ENCODE results near the gene LEMD3.

LEMD3 gene

DNA sequence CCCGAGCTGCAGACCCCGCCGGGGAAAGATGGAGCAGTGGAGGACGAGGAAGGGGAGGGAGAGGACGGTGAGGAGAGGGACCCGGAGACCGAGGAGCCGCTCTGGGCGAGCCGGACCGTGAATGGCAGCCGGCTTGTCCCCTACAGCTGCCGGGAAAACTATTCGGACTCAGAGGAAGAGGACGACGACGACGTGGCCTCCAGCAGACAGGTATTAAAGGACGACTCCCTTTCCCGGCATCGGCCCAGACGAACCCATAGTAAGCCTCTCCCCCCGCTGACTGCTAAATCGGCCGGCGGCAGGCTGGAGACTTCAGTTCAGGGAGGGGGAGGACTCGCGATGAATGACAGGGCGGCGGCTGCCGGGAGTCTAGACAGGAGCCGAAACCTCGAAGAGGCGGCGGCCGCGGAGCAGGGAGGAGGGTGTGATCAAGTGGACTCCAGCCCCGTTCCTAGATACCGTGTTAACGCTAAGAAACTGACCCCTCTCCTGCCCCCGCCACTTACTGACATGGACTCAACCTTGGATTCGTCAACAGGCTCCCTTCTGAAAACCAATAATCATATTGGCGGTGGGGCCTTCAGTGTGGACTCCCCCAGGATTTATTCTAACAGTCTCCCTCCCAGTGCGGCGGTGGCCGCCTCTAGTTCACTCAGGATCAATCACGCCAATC is 962 bp downstream of the LEMD3 start:
- DNase-seq: no peak

DNA sequence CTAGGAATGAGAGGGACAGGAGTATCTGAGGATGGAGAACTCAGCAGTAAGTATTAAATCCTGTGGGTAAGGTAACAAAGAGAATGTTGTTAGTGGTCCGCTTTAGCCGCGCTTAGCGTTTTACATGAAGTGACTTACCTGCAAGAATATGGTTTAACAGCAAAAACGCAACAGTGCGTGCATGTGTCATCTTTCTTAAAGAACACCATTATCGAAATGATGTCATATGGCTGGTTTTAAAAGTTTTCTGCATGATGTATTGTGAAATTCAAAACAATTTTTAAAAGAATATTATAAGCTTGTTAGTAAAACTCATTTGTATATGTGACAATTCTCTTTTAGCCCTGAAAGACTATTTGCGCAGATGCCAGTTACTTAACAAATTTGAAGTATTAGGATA is 1.7 kb downstream of the LEMD3 start:
- DNase-seq: no peak

DNA sequence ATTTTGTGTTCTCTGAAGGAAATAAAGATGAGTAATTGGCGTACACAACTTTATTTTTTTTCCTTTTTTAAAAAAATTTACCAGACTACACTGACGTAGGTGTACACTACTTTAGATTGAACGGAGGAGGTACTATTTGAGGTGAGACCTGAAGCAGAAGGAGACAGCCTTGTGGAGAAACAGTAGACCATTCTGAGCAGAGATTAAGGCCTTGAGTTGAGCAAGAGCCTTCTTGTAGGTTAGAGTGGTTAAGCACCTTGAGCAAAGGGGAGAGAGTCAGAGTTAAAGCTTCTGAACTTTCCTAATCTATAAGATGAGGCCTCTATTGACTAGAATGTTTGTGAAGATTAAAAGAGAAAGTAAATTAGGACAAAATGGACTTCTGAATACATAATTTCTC is 2.5 kb downstream of the LEMD3 start:
- no peak for DNase-seq

DNA sequence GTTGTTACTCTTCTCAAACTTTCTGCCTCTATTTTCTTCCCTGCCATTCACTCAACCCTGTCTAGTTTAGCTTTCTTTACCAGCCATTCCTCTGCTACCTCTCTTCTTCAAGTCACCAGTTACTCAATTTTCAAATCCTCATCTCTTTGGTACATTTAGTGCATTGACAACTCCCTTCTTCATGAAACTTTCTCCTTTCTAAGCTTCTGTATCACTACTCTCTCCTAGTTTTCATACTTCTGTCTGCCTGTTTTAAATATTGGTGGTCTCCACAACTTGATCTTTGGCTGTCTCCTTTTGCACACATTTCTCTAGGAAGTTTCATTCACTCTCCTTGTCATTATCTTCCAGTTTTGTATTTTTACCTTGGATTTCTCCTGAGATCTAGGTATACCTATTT is 6.0 kb downstream of the LEMD3 start:
- DNase-seq: no peak

DNA sequence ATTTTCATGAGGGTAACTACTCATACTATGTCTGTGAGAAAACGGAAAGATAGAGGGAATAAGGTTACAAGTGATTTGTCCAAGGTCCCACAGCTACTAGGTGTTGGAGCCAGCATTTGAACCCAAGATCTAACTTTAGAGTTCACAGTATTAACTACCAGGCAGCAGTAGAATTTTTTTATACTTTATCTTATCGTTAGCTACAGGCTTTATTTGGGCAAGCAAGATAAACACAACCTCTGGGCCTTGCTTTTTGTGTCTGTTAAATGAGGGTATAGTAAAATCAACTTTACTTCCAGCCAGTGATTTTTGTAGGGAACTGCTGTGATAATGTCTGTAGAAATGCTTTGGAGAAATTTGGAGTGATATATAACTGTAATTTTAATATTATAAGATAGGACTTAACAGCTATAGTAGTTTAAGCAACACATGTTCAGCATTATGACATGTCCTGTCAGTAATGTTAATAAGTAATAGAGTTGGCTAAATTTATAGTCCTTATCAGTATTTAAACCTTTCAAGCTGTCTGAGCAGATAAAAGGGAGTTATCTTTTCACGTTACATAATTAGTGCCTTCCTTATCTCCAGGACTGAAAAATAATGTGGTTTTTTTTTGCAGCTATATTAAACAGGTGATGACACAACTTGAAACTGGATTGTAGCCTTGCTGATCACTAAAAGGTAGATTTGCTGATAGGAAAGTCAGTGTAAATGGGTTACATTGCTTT is 12.8 kb downstream of the LEMD3 start:
- DNase-seq: no peak

DNA sequence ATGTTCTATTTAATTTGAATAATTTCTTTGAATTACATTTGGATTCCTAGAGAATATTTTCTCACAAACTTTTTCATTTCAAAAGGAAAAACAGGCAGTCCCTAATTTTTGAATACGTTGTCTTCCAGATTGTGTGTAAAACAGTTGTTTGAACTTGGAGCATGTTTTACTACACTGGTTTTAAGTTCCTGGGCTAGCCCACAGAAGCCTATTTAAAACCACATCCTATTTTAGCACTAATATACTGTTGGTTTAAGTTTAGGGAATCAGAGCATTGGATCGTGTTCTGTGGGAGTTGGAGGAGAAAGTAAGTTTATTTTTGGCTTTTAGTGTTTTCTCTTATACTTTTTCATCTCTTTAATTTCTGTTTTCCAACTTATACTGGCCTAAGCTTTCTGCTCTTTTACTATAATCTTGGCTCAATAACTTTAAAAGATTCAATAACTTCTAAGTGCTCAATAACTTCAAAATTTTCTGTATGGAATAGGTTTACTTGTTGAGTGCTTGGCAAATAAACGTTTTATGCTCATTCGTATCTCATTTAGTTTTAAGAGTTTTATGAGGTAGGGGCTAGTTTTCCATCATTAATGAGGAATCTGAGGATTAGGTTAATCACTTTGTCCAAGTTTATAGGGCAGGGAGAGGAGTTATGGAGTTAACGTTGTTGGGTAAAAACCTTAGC is 14.9 kb downstream of the LEMD3 start:
- DNase-seq: no peak

DNA sequence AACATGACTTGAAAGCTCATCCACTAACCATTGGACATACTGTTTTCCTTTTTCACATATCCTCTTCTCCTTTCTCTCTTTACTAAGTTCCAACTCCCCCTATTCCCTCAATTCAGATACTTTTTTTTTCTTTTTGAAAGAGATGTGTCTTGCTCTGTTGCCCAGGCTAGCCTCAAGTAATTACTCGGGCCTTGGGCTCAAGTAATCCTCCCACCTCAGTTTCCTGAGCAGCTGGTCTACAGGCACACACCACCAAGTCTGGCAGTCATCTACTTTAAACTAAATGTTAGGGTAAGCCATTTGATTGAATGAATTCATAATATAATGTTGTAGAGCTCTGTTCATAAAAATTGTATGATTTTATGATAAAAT is 15.5 kb downstream of the LEMD3 start:
- DNase-seq: no peak

DNA sequence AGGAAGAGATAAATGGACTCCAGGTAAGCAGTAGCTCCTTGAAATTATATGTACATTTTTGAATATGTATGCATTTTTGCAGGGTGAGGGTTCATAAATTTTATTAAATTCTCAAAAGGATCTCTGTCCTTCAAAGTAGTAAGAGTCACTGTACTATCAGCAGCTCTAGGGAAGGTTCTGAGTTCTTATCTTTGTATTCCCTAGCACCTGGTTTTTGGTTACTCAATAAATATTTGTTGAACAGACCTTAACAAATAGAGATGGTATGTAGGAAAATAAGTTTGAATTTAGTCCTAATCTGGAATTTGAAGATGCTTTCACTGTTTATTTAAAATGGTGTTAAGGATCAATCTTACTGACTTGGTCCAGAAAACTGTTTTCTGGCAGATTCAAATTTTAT is 18.3 kb downstream of the LEMD3 start:
- DNase-seq: no peak

DNA sequence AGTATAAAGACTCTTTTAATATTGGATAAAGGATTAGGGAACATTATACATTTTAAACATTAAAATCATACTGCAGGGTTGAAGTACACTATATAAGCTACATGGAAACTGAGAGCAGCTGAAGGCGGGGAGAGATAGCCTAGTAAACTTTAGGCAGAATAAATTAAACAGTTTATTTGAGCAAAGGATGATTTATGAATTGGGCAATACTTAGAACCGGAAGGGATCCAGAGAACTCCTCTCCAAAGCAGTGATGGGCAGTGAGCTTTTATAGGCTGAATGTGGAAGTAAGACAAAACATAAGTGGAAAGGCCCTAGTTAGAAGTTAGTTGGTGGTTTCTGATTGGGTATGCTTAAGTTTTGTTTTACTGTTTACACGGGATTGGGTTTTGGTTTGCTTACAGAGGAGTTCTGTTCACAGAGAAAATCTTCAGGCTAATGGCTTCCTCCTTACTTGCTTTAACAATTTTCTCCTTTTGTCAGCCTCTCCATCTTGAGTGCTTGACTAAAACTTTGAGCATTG is 18.9 kb downstream of the LEMD3 start:
- no peak for DNase-seq

DNA sequence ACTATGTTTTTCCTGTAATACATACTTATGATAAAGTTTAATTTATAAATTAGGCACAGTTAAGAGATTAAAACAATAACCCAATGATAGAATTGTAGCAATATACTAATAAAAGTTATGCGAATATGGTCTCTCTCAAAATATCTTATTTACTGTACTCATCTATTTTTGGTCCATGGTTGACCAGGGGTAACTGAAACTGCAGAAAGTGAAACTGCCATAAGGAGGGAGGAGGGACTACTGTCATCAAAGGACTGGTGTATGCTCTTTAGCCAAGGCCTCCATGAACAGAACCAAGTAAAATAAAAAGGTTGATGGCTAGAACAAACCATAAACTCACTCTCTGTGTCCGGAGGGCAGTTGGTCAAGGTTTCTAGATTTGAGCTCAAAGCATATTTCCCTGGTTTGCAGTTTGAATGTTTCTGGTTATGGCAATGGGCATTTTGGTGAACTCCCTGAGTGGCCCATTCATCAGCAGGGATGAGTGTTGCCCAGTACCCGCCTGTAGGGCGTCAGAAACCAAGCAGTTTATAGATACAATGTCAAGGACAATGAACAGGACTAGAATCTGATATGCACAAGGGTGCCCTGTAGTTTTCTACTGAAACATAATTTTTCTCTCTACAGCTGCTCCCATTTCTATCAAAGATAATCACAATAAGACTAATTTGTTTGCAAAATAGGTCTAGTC is 19.8 kb downstream of the LEMD3 start:
- no peak for DNase-seq

DNA sequence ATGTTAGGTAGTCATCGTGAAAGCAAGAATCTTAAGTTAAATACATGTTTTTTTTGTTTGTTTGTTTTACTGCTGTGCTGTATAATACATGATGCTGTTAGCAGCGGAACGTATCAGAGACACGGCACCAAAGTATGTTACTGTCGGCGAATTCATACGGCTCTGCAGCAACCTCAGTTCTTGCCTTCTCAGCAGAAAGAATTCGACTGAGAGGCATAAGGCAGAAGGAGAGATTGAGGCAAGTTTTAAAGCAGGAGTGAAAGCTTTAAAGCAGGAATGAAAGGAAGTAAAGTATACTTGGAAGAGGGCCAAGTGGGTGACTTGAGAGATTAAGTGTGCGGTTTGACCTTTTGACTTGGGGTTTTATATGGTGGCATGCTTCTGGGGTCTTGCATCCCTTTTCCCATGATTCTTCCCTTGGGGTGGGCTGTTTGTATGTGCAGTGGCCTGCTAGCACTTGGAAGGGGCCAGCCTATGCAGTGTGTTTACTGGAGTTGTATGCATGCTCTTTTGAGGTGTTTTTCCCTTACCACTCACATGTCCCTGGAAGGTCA is 23.7 kb downstream of the LEMD3 start:
- DNase-seq: no peak

DNA sequence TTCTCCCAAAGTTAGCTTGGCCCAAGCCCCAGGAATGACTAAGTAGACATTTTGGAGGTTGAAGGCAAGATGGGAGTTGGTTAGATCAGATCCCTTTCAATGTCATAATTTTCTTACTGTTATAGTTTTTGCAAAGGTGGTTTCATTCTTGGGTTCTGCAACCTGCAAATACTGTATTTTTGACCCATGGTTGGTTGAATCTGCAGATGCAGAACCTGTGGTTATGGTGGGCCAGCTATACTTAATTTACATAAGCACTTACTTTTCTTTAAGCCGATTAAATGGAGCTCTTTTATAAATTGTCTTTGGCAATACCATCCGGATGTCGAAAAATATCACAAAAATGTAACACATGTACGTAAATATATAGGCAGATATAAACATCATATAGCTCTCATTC is 25.6 kb downstream of the LEMD3 start:
- no peak for DNase-seq

DNA sequence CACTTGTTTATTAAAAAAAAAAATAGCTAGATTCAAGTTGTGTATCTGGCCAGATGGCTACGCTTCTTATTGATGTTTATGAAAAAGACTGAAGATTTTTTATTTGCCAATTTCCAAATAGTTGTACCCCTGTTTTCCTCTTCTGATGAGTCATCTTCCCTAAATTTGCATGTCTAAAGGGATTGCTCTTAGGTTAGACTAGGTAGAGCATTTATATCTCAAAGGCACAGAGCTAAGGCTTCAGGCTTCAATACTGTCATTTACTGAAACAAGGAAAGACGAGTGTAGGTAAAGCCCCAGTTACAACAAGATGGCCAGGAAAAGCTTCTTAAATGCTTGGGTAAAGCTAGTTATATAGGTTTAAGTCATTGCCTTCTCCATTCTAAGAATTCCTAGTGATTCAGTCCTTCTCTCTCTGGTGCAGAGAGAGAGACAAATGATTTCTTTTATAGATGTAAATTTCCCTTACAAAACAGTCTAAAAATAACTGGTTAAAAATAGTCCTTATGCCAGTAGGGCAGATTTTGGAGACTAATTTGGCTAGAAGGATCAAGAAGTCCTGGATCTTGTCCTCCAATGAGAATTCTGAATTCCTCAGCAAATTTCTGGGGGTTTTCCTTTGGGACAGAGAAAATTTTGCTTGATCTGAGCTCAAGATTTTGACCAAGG is 26.1 kb downstream of the LEMD3 start:
- DNase-seq: no peak

DNA sequence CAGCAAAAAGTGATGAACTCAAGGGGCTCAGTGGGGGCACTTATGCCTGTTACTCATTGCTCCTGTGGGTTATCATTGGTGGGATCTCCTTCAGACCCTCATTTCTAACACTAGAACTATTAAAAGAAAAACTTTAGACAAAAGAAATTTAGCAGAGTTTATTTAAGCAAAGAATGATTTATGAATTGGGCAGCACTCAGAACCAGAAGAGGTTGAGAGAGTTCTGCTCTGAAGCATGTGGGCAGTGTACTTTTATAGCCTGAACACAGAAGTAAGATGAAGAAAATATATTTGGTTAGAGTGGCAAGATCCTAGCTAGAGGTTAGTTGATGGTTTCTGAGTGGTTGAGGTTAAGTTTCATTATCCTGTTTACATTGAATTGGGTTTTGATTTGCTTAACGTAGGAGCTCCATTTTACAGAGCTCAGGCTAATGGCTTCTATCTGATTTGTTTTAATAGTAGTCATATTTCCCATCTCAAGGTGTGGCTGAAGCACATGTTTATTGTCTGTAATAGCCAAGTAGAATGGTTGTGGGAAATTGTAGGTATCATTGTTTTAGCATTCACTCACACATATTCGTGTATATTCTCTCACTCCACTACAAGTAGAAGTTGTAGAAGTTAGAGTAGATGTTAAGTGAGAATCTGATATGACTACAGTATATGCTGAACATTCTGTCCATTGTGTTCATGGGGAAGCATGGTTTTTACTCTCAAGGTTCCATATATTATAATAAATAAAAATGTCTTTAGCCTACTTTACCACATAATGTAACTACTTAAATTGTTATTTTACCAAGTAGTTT is 27.6 kb downstream of the LEMD3 start:
- no peak for DNase-seq

DNA sequence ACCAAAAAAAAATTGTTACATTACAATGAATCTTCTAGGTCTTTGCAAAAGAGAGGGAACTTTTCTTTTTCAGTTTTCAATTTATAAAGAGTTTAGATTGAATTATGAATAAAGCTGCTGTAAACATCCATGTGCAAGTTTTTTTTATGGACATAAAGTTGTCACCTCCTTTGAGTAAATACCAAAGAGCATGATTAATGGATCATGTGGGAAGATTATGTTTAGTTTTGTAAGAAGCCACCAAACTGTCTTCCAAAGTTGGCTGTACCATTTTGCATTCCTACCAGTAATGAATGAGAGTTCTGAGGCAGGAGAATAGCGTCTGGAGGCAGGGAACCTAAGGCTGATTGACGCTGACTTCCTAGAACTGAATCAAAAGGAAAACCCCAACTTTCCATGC is 30.2 kb downstream of the LEMD3 start:
- DNase-seq: no peak

DNA sequence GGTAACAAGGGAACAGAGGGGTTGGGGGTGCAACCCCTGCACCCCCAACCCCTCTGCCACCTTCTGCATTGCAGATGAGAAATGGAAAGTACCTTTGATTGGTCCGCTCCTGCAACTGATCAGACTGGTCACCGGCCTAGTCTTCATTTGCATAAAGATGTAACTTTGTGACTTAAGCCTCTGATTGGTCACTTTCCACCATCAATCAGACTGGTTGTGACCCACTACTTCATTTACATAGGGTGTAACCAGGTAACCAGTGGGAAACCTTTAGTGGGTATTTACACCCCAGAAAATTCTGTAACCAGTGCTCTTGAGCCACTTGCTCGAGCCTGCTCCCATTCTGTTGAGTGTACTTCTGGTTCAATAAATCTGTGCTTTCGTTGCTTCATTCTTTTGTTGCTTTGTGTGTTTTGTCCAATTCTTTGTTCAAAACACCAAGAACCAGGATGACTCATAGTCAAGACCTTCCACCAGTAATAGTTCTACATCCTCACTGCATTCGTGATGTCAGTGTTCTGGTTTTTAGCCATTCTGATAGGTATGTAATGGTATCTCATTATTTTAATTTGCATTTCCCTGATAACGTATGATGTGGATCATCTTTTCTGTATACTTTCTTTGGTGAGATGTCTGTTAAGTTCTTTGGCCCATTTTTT is 30.8 kb downstream of the LEMD3 start:
- no peak for DNase-seq

DNA sequence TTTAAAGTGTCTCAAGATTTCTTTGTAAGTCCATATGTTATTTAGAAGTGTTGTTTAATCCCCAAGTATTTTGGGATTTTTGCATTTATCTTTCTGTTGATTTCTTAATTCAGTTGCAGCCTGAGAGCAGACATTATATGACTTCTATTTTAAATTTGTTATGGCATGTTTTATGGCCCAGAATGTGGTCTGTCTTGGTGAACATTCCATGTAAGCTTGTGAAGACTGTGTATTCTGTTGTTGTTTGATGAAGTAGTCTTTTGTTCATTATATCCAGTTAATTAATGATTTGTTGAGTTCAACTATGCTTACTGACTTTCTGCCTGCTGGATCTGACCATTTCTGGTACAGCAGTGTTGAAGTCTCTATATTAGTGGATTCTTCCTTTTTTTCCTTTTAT is 34.0 kb downstream of the LEMD3 start:
- DNase-seq: no peak

DNA sequence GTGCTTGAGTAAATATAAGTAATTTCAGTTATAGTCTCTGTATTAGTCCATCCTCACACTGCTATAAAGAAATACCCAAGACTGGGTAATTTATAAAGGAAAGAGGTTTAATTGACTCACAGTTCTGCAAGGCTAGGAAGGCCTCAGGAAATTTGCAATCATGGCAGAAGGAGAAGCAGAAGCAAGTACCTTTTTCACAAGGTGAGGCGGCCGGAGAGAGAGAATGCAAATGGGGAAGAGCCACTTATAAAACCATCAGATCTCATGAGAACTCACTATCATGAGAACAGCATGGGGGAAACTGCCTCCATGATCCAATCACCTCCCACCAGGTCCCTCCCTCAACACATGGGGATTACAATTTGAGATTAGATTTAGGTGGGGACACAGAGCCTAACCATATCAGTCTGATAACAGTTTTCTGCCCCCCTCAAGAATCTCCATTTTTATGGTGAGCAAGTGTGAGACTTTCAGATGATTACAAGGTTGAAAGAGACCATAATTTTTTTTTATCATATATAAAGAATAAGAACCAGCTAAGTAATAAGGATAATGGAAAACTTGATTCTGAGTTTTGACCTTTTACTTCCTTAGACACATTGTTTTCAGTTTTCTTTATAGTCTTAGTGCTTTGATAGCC is 35.6 kb downstream of the LEMD3 start:
- no peak for DNase-seq

DNA sequence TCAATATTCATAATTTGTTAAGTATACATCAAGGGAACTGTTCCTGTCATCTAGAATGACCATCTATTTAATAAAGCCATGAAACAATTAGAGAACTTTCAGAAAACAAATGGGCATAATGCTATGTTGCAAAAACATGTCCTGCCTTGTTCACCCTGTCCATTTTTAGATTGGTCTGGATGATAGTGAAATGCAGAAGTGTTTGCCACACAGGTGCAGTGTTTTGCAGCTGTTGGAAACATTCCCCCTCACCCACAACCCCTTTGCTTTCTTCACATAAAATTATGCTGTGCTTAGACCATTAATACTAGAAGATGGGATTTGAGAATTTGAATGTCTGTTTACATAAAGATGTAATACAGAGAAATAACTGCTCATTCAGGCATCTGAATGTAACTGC is 36.5 kb downstream of the LEMD3 start:
- no peak for DNase-seq

DNA sequence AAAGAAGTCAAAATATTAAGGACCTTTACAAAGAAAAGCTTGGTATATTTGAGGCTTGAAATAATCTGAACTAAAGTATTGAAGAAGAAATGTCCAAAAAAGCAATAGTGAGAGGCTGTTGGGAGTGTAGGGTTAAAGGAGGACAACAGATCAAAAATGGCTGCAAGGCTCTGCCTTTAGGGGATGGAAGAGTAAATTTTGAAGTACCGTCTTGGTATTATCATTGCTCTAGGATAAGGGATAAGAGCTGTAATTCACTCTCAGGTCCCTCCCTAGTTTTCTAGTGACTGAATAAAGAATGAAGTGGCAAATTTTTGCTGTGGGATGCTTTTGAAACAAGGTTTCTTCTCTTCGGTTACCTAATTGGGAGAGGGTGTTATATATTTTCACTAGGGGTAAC is 38.7 kb downstream of the LEMD3 start:
- DNase-seq: no peak

Measured in NCI-H1694 treated with DMSO at 0.1 percent for 48 hours (cell line).